Measurements from ENCODE around the gene MCUR1. TPM values are rescaled to one million over a fixed set of nuclear protein-coding genes. Genes with fewer than 3 reads are reported as not detected.

The MCUR1 gene
- total and polyA plus RNA-seq, 2 of the 13 experiments (the other 11 are each of a cell fraction or from before 2014, with no cell fraction given), result 8.0 to 29.6 TPM

DNA sequence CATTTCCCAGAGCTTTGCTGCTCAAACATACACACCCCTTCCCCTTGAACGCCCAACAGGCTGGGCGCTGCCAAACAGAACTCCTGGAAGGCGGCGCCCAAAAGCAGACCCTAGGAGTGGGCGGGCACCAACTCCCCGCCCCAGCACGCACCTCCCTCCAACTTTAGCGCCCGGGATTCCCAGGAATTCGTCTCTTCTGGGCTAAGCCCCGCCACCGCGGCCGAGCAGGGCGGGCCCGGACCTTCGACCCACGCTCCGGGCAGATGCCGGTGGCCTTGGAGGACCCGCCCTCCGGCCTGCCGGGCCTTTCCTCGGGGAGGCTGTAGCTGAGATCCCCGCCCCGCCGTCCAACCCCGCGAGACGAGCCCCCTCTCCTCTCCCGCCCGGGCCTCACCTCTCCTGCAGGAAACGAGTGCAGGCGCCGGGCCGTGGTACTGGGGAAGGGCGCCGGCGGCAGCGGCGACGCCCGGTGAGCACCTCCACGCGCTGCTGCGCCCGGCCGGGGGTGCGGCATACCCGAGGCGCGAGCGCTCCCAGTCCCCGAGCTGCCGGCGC, 659 bp downstream of the MCUR1 start (continued):
- TF ChIP-seq, protein P1, sequence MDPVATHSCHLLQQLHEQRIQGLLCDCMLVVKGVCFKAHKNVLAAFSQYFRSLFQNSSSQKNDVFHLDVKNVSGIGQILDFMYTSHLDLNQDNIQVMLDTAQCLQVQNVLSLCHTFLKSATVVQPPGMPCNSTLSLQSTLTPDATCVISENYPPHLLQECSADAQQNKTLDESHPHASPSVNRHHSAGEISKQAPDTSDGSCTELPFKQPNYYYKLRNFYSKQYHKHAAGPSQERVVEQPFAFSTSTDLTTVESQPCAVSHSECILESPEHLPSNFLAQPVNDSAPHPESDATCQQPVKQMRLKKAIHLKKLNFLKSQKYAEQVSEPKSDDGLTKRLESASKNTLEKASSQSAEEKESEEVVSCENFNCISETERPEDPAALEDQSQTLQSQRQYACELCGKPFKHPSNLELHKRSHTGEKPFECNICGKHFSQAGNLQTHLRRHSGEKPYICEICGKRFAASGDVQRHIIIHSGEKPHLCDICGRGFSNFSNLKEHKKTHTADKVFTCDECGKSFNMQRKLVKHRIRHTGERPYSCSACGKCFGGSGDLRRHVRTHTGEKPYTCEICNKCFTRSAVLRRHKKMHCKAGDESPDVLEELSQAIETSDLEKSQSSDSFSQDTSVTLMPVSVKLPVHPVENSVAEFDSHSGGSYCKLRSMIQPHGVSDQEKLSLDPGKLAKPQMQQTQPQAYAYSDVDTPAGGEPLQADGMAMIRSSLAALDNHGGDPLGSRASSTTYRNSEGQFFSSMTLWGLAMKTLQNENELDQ (CRISPR knock-in tag; IDR thresholded peaks at IDR 0.05; ENCODE audit: borderline replicate concordance), result no peak
- TF ChIP-seq NKX3-1 (CRISPR knock-in tag; IDR thresholded peaks at IDR 0.05), result no peak; the same call in 1 of the 2 replicates
- no peak for TF ChIP-seq ZNF7 (CRISPR knock-in tag; IDR thresholded peaks at IDR 0.05)
- no peak for TF ChIP-seq SOX13 (IDR thresholded peaks at IDR 0.05)
- peak in 1 of 2 experiments; percentile 38; a peak in 1 of 4 replicates for TF ChIP-seq SOX13 (CRISPR knock-in tag; conservative IDR thresholded peaks at IDR 0.05 in 1 of 2, IDR thresholded peaks at IDR 0.05 in 1 of 2)
- TF ChIP-seq SRY (CRISPR knock-in tag; IDR thresholded peaks at IDR 0.05), result peak; percentile 98
- no peak for TF ChIP-seq ATF7-NPFF (CRISPR knock-in tag; IDR thresholded peaks at IDR 0.05; ENCODE audit: low read depth)
- TF ChIP-seq ZNF263 (CRISPR knock-in tag; IDR thresholded peaks at IDR 0.05), result peak; percentile 69; the same call in 1 of the 2 replicates
- TF ChIP-seq ZNF235 (CRISPR knock-in tag; IDR thresholded peaks at IDR 0.05; ENCODE audit: borderline replicate concordance), result no peak

DNA sequence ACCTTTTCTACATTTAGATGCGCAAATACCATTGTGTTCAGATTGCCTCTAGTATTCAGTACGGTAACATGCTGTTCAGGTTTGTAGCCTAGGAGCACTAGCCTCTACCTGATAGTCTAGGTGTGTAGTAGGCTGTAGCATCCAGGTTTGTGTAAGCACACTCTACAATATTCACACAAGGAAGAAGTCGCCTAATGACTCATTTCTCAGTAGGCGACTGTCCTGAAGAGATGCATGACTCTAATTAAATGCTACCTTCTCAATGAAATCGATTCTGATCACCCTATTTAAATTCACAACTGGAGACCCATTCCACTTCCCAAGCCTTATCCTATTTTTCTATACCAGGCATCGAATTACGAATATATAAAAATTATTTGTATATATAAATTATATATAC, 1.3 kb downstream of the MCUR1 start:
- Histone ChIP-seq H3K79me2 (ENCODE audit: insufficient read depth, low read length) (peaks cover 36% of the 10 kb centered on the region), H3K36me3 (replicated peaks in 1 of 2; ENCODE audit: control insufficient read depth in 1 of 2, insufficient read depth in 2 of 2, low read length in 2 of 2) (peaks cover 0 to 4% of the 10 kb centered on the region in 2 experiments; a peak in 2 of 5 replicates), H3K4me2 (ENCODE audit: low read depth, low read length) (peak overlapping the region; percentile 83), H2AFZ (ENCODE audit: low read length) (no peak overlapping the region), H3K4me3 (replicated peaks in 1 of 3; ENCODE audit: insufficient read depth in 1 of 3, low read depth in 2 of 3, low read length in 3 of 3) (peak overlapping the region; percentile 74 to 92 (median 84); a peak in 5 of 6 replicates), H3K9me3 (ENCODE audit: low read length) (no peaks in the 10 kb centered on the region), H3K27ac (ENCODE audit: extremely low read length, insufficient read depth, low read length) (peak overlapping the region; percentile 94), H3K27me3 (ENCODE audit: control insufficient read depth in 1 of 2, insufficient read depth in 2 of 2, low read length in 2 of 2) (no peaks in the 10 kb centered on the region), H4K20me1 (ENCODE audit: insufficient read depth, low read length) (no peaks in the 10 kb centered on the region), H3K4me1 (ENCODE audit: insufficient read depth, low read length) (peaks cover 44% of the 10 kb centered on the region), H3K9ac (ENCODE audit: insufficient read depth, low read depth, low read length) (peak overlapping the region; percentile 84)
- ChIA-PET POLR2A (interaction anchor here (0.6 to 2.2 kb wide), 11 partner anchors 10 to 238 kb away, joined by 3 to 29 read pairs (median 4); partner anchors contain the start of gene SIRT5), CTCF (ENCODE audit: low intra/inter-chr PET ratio, low total read pairs) (no interaction called here)
- FAIRE-seq (no peak), DNase-seq (ENCODE audit: low spot score) (no peak), ATAC-seq (no peak)
- TF ChIP-seq POGZ (CRISPR knock-in tag; IDR thresholded peaks at IDR 0.05), result no peak
- TF ChIP-seq RFX3 (CRISPR knock-in tag; IDR thresholded peaks at IDR 0.05), result 0 out of 2 replicates have a peak, but pooled peaks have one; percentile 4
- in situ Hi-C loops (cut with HindIII; ENCODE audit: extremely low pct_ligation_motif_present, low pct_unique_long_range_greater_than_20kb) (no loop called here), intact Hi-C loops (cut with micrococcal nuclease; ENCODE audit: unreplicated experiment) (loop anchor here (5.0 kb wide), 2 partner anchors 101 to 241 kb away; partner anchors contain the start of genes RANBP9 and SIRT5)
- 38% methylated on average over 7 of the region's 7 CpGs for WGBS (ENCODE audit: low lambda C conversion rate)
- BruUV-seq (replicated peaks), result TSS peak; percentile 45

All from HepG2 (cell line).